Thyroid gland (tissue), 4 donors: ENCODE results near the gene IL17B.

Experiments
- POLR2A ChIP-seq, 2 donors: fragments of 450-650 bp; IDR thresholded peaks; one replicate each; pipeline ENCODE4 v1.6.1; 2017; ENCODE audit warnings: antibody characterized with exemption in 2 of 2, mild to moderate bottlenecking in 2 of 2, moderate library complexity in 1 of 2
- TF ChIP-seq, protein P1 (sequence below), 6 experiments: fragments of 200-600 bp in 3 of 6; fragments of 450-650 bp in 3 of 6; sonication (generic) in 3 of 6; IDR thresholded peaks; one replicate each; pipeline ENCODE4 v1.5.1; 2016 to 2019; ENCODE audit warnings: antibody characterized with exemption in 6 of 6, mild to moderate bottlenecking in 2 of 6, inconsistent platforms in 1 of 6, moderate library complexity in 1 of 6

DNA sequence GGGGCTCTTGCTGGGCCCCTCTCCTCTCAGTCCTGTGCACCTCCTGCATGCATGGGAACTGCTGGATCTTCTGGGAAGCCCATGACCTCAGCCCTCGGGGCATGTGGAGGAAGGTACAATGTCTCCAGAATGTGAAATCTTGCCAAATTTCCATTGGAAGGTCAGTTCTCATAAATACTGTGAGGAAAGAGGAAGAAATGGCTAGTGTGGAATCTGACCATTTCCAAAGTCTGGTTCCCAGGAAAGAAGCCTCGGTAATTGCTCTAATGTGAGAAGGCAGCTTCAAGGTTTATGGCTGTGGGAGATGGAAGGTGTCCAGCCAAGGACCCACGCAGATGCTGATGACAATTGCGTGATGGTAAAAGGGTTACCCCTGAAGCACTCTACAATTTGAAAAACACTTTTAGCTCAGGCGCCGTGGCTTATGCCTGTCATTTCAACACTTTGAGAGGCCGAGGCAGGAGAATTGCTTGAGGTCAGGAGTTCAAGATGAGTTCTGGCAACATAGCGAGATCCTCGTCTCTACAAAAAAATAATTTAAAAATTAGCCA is 8.1 kb upstream of the IL17B start:
- TF ChIP-seq, protein P1, sequence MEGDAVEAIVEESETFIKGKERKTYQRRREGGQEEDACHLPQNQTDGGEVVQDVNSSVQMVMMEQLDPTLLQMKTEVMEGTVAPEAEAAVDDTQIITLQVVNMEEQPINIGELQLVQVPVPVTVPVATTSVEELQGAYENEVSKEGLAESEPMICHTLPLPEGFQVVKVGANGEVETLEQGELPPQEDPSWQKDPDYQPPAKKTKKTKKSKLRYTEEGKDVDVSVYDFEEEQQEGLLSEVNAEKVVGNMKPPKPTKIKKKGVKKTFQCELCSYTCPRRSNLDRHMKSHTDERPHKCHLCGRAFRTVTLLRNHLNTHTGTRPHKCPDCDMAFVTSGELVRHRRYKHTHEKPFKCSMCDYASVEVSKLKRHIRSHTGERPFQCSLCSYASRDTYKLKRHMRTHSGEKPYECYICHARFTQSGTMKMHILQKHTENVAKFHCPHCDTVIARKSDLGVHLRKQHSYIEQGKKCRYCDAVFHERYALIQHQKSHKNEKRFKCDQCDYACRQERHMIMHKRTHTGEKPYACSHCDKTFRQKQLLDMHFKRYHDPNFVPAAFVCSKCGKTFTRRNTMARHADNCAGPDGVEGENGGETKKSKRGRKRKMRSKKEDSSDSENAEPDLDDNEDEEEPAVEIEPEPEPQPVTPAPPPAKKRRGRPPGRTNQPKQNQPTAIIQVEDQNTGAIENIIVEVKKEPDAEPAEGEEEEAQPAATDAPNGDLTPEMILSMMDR (IDR thresholded peaks at IDR 0.05): no peak
- TF ChIP-seq POLR2A (IDR thresholded peaks at IDR 0.05): no peak
